HEK293 (cell line): ENCODE data around the gene TP73.
A peak's percentile ranks its signal among the peaks of the same experiment; 100 is the strongest.

Experiments used
- CTCF ChIA-PET: fragments of 350-600 bp; formaldehyde crosslinking; extraction: SDS; loops from one replicate; lab custom pipeline; 2021; ENCODE audit warnings: antibody characterized with exemption; lab: Yijun Ruan, JAX
- POLR2A ChIA-PET: fragments of 300-600 bp; formaldehyde crosslinking; extraction: SDS; loops from one replicate; lab custom pipeline; 2020; ENCODE audit warnings: antibody characterized with exemption, inconsistent platforms; lab: Yijun Ruan, JAX
- H3K27ac ChIP-seq: fragments of 200-500 bp; sonication (Bioruptor generic); 2 replicates; pipeline ENCODE4 v1.5.1; 2014; ENCODE audit warnings: low read depth, low read length, control low read depth, inconsistent platforms; ENCODE audit errors: extremely low read depth
- H3K36me3 ChIP-seq, 2 experiments: fragments of 200-500 bp in 1 of 2; sonication (Bioruptor generic) in 1 of 2; 1 replicate in 1 of 2; 2 replicates in 1 of 2; pipeline ENCODE4 v1.5.1; 2014 to 2017; ENCODE audit warnings: inconsistent platforms in 2 of 2, low read length in 2 of 2; ENCODE audit not compliant: control insufficient read depth in 2 of 2, insufficient read depth in 1 of 2
- H3K4me1 ChIP-seq: fragments of 200-500 bp; sonication (Bioruptor generic); 2 replicates; pipeline ENCODE4 v1.5.1; 2014; ENCODE audit warnings: mild to moderate bottlenecking, low read length, inconsistent platforms; ENCODE audit not compliant: control insufficient read depth, insufficient read depth
- H3K4me3 ChIP-seq: 2 replicates; pipeline ENCODE4 v1.5.1; 2011; ENCODE audit warnings: low read depth, mild to moderate bottlenecking, control low read depth, low read length, moderate library complexity
- H3K9me3 ChIP-seq: fragments of 200-500 bp; sonication (Bioruptor generic); 2 replicates; pipeline ENCODE4 v1.5.1; 2014; ENCODE audit warnings: low read depth, low read length, inconsistent platforms; ENCODE audit not compliant: control insufficient read depth, insufficient read depth
- GLIS2 ChIP-seq: fragments of 450-650 bp; formaldehyde crosslinking; IDR thresholded peaks from 2 replicates; pipeline ENCODE4 v1.5.1; 2016; ENCODE audit warnings: missing biosample characterization, missing genetic modification characterization
- HIC1 ChIP-seq: fragments of 450-650 bp; formaldehyde crosslinking; IDR thresholded peaks from 2 replicates; pipeline ENCODE4 v1.5.1; 2016; ENCODE audit warnings: missing biosample characterization, missing genetic modification characterization
- RBAK ChIP-seq: fragments of 450-650 bp; formaldehyde crosslinking; IDR thresholded peaks from 2 replicates; pipeline ENCODE4 v1.5.1; 2016; ENCODE audit warnings: missing biosample characterization, missing genetic modification characterization
- REST ChIP-seq: fragments of 450-650 bp; formaldehyde crosslinking; IDR thresholded peaks from 2 replicates; pipeline ENCODE4 v1.5.1; 2016; ENCODE audit warnings: missing biosample characterization, missing genetic modification characterization
- ZNF202 ChIP-seq: fragments of 450-650 bp; formaldehyde crosslinking; IDR thresholded peaks from 2 replicates; pipeline ENCODE4 v1.5.1; 2016; ENCODE audit warnings: missing biosample characterization, missing genetic modification characterization, borderline replicate concordance
- ZNF324 ChIP-seq: fragments of 450-650 bp; formaldehyde crosslinking; IDR thresholded peaks from 2 replicates; pipeline ENCODE4 v1.5.1; 2016; ENCODE audit warnings: missing biosample characterization, missing genetic modification characterization
- ZNF398 ChIP-seq: fragments of 450-650 bp; formaldehyde crosslinking; IDR thresholded peaks from 2 replicates; pipeline ENCODE4 v1.5.1; 2017; ENCODE audit warnings: missing biosample characterization, missing genetic modification characterization
- ZNF416 ChIP-seq: fragments of 450-650 bp; formaldehyde crosslinking; IDR thresholded peaks from 2 replicates; pipeline ENCODE4 v1.5.1; 2016; ENCODE audit warnings: missing biosample characterization, missing genetic modification characterization
- ZNF776 ChIP-seq: fragments of 450-650 bp; formaldehyde crosslinking; IDR thresholded peaks from 2 replicates; pipeline ENCODE4 v1.5.0; 2017; ENCODE audit warnings: missing biosample characterization, missing genetic modification characterization, borderline replicate concordance
- ZNF791 ChIP-seq: fragments of 450-650 bp; formaldehyde crosslinking; IDR thresholded peaks from 2 replicates; pipeline ENCODE4 v1.5.1; 2016; ENCODE audit warnings: missing biosample characterization, missing genetic modification characterization
- ZNF837 ChIP-seq: fragments of 450-650 bp; formaldehyde crosslinking; IDR thresholded peaks from 2 replicates; pipeline ENCODE4 v1.5.1; 2016; ENCODE audit warnings: missing biosample characterization, missing genetic modification characterization
- TF ChIP-seq, protein P1 (sequence below): fragments of 450-650 bp; formaldehyde crosslinking; IDR thresholded peaks from 2 replicates; pipeline ENCODE4 v1.5.1; 2016; ENCODE audit warnings: missing biosample characterization, missing genetic modification characterization, low read depth

TP73 gene

GRCh38 chr1:3713840-3714239, 61.5 kb downstream of the TP73 start (continued):
- TF ChIP-seq, protein P1, sequence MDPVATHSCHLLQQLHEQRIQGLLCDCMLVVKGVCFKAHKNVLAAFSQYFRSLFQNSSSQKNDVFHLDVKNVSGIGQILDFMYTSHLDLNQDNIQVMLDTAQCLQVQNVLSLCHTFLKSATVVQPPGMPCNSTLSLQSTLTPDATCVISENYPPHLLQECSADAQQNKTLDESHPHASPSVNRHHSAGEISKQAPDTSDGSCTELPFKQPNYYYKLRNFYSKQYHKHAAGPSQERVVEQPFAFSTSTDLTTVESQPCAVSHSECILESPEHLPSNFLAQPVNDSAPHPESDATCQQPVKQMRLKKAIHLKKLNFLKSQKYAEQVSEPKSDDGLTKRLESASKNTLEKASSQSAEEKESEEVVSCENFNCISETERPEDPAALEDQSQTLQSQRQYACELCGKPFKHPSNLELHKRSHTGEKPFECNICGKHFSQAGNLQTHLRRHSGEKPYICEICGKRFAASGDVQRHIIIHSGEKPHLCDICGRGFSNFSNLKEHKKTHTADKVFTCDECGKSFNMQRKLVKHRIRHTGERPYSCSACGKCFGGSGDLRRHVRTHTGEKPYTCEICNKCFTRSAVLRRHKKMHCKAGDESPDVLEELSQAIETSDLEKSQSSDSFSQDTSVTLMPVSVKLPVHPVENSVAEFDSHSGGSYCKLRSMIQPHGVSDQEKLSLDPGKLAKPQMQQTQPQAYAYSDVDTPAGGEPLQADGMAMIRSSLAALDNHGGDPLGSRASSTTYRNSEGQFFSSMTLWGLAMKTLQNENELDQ, result no peak
- TF ChIP-seq GLIS2 (tag by site-specific recombination) (0 out of 2 replicates have a peak, but pooled peaks have one; percentile 18), HIC1 (tag by site-specific recombination) (no peak), ZNF324 (no peak), ZNF776 (tag by site-specific recombination) (no peak), RBAK (tag by site-specific recombination) (no peak), ZNF202 (no peak), ZNF416 (tag by site-specific recombination) (no peak)

DNA sequence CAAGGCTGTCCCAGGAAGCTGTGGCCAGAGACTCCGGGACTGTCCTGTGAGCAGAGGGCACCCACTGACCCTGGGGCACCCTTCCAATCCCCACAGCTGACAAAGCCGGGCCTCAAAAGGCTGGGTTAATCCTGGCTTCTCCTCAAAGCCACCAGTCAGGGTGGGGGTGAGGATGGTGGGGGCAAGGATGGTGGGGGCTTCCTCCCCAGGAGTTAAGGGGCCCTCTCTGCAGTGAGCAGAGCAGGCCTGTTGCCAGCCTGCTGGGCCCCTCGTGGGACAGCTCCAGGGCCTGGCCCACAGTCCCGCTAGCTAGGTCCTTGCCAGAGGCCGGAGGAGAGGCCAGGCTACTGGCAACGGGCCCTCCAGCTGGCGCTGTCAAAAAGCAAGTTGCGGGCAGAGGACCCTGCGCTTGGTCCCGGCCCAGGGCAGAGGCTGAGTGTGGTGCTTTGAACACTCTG, 62.0 kb downstream of the TP73 start:
- Histone ChIP-seq H3K9me3 (no peaks in the 10 kb centered on the region), H3K4me1 (no peaks in the 10 kb centered on the region), H3K4me3 (no peak overlapping the region), H3K36me3 (peaks cover 0 to 18% of the 10 kb centered on the region in 2 experiments; a peak in 1 of 3 replicates), H3K27ac (no peak overlapping the region)
- TF ChIP-seq GLIS2 (tag by site-specific recombination) (0 out of 2 replicates have a peak, but pooled peaks have one; percentile 5), ZNF837 (tag by site-specific recombination) (no peak), ZNF398 (tag by site-specific recombination) (peak; percentile 63)
- CTCF ChIA-PET, result interaction anchor here (1.3 kb wide), 1 partner anchor 10 kb away, joined by 5 read pairs; no protein-coding TSS in a partner anchor
- POLR2A ChIA-PET, result interaction anchor here (0.7 kb wide), 1 partner anchor 73 kb away, joined by 3 read pairs; no protein-coding TSS in a partner anchor

DNA sequence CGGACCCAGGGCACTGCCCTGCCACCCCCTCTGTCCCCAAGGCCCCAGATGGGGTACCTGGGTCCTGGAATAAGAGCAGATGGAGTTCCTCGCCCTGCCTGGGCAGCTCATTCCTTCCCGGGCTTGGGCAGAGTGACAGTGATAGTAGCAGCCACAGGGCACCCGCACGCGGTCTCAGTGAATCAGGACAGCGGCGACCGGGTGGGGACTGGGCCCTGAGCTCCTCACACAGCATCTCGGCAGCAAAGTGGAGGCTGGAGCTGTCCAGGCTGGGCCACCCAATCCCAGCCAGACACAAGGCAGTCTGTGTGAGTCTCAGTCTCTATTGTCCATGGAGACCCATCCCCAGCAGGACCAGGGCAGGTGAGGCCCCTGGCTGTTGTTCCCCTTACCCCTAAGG, 62.5 kb downstream of the TP73 start:
- no peak overlapping the region for H3K4me3 ChIP-seq
- CTCF ChIA-PET, result interaction anchor here (1.3 to 1.8 kb wide), 2 partner anchors 10 kb away, joined by 5 to 9 read pairs; no protein-coding TSS in a partner anchor
- POLR2A ChIA-PET, result no interaction called here
- H3K36me3 ChIP-seq, result peaks cover 0 to 13% of the 10 kb centered on the region in 2 experiments; a peak in 1 of 3 replicates
- H3K9me3 ChIP-seq, result no peaks in the 10 kb centered on the region
- no peaks in the 10 kb centered on the region for H3K4me1 ChIP-seq
- H3K27ac ChIP-seq, result no peak overlapping the region
- TF ChIP-seq REST (tag by site-specific recombination) (peak; percentile 77), ZNF791 (tag by site-specific recombination) (no peak)
